GM12878 (cell line): ENCODE measurements around the gene SPNS1.
"Not testable (repeated sequence)": the region's sequence is repeated elsewhere in the genome, so short reads cannot be mapped to it uniquely, and the experiment has no call there.

ENCODE experiments used
- ETV6 ChIP-seq, 2 experiments: fragments of 450-650 bp in 1 of 2; IDR thresholded peaks in 1 of 2; conservative IDR thresholded peaks in 1 of 2; 2 replicates each; pipeline ENCODE4 v1.6.1; 2014; ENCODE audit warnings: antibody characterized with exemption in 1 of 2, borderline replicate concordance in 1 of 2, low read depth in 1 of 2, mild to moderate bottlenecking in 1 of 2, moderate library complexity in 1 of 2
- POLR2A ChIP-seq: IDR thresholded peaks from 2 replicates; pipeline ENCODE4 v1.6.1; 2011; ENCODE audit warnings: low read depth, mild to moderate bottlenecking, low read length
- SREBF2 ChIP-seq: IDR thresholded peaks from 2 replicates; pipeline ENCODE4 v1.6.1; 2012; ENCODE audit warnings: mild to moderate bottlenecking, low read length
- TF ChIP-seq, protein P1 (sequence below), 3 experiments: IDR thresholded peaks in 2 of 3; conservative IDR thresholded peaks in 1 of 3; 2 replicates each; pipeline ENCODE4 v1.5.1; 2011; ENCODE audit warnings: low read depth in 3 of 3, low read length in 3 of 3, mild to moderate bottlenecking in 3 of 3, control low read depth in 2 of 3, moderate library complexity in 2 of 3, inconsistent platforms in 1 of 3, mixed read lengths in 1 of 3; ENCODE audit not compliant: control insufficient read depth in 2 of 3, insufficient read depth in 1 of 3; ENCODE audit errors: extremely low read depth in 1 of 3

- TF ChIP-seq POLR2A; SREBF2; ETV6 (conservative IDR thresholded peaks at IDR 0.05 in 1 of 2, IDR thresholded peaks at IDR 0.05 in 1 of 2; ENCODE audit: borderline replicate concordance in 1 of 2, low read depth in 1 of 2): not testable (repeated sequence)
- TF ChIP-seq, protein P1, sequence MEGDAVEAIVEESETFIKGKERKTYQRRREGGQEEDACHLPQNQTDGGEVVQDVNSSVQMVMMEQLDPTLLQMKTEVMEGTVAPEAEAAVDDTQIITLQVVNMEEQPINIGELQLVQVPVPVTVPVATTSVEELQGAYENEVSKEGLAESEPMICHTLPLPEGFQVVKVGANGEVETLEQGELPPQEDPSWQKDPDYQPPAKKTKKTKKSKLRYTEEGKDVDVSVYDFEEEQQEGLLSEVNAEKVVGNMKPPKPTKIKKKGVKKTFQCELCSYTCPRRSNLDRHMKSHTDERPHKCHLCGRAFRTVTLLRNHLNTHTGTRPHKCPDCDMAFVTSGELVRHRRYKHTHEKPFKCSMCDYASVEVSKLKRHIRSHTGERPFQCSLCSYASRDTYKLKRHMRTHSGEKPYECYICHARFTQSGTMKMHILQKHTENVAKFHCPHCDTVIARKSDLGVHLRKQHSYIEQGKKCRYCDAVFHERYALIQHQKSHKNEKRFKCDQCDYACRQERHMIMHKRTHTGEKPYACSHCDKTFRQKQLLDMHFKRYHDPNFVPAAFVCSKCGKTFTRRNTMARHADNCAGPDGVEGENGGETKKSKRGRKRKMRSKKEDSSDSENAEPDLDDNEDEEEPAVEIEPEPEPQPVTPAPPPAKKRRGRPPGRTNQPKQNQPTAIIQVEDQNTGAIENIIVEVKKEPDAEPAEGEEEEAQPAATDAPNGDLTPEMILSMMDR (IDR thresholded peaks at IDR 0.05 in 2 of 3, conservative IDR thresholded peaks at IDR 0.05 in 1 of 3; ENCODE audit: control insufficient read depth in 2 of 3, extremely low read depth in 1 of 3, insufficient read depth in 1 of 3, low read depth in 3 of 3, low read length in 3 of 3) = 0 out of 6 replicates have a peak, but pooled peaks of 1 of the 3 experiments have one; percentile 5
Observed at GRCh38 chr16:28980330-28980729, 5.8 kb downstream of the SPNS1 start.
